GM10248 (cell line): ENCODE data around the gene ASPHD1.

ENCODE experiments used
- CTCF ChIA-PET: fragments of 300-600 bp; sonication (Branson Sonifier 250); formaldehyde crosslinking; extraction: SDS; loops from one replicate; lab custom pipeline; 2021; ENCODE audit warnings: antibody characterized with exemption; lab: Yijun Ruan, JAX
- POLR2A ChIA-PET: fragments of 350-650 bp; sonication (Branson Sonifier 250); formaldehyde crosslinking; extraction: SDS; loops from one replicate; lab custom pipeline; 2020; ENCODE audit warnings: antibody characterized with exemption; lab: Yijun Ruan, JAX
- DNase-seq: peaks from one replicate; pipeline ENCODE4 v3.0.0; 2012; ENCODE audit errors: extremely low spot score
- TF ChIP-seq, protein P1 (sequence below): IDR thresholded peaks from 2 replicates; pipeline ENCODE4 v1.5.1; 2012; ENCODE audit warnings: mild to moderate bottlenecking, low read depth; ENCODE audit errors: extremely low read depth, missing control alignments, control extremely low read depth

Gene ASPHD1

DNA sequence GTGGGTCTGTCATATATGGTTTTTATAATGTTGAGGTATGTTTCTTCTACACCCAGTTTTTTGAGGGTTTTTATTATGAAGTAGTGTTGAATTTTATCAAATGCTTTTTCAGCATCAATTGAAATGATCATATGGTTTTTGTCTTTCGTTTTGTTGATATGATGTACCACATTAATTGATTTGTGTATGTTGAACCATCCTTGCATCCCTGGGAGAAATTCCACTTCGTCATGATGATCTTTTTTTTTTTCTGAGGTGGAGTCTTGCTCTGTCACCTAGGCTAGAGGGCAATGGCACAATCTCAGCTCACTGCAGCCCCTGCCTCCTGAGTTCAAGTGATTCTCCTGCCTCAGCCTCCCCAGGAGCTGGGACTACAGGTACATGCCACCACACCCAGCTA is 47.6 kb downstream of the ASPHD1 start:
- ChIA-PET POLR2A (no interaction called here), CTCF (interaction anchor here (2.1 kb wide), 1 partner anchor 14 kb away, joined by 8 read pairs; the partner anchor contains the start of gene TMEM219)
- TF ChIP-seq, protein P1, sequence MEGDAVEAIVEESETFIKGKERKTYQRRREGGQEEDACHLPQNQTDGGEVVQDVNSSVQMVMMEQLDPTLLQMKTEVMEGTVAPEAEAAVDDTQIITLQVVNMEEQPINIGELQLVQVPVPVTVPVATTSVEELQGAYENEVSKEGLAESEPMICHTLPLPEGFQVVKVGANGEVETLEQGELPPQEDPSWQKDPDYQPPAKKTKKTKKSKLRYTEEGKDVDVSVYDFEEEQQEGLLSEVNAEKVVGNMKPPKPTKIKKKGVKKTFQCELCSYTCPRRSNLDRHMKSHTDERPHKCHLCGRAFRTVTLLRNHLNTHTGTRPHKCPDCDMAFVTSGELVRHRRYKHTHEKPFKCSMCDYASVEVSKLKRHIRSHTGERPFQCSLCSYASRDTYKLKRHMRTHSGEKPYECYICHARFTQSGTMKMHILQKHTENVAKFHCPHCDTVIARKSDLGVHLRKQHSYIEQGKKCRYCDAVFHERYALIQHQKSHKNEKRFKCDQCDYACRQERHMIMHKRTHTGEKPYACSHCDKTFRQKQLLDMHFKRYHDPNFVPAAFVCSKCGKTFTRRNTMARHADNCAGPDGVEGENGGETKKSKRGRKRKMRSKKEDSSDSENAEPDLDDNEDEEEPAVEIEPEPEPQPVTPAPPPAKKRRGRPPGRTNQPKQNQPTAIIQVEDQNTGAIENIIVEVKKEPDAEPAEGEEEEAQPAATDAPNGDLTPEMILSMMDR: no peak
- DNase-seq: no peak

- CTCF ChIA-PET: no interaction called here
- TF ChIP-seq, protein P1: no peak
- DNase-seq: no peak
- POLR2A ChIA-PET: no interaction called here
Observed at GRCh38 chr16:29950806-29951461, 50.6 kb downstream of the ASPHD1 start.

GRCh38 chr16:29951625-29952365 is 51.5 kb downstream of the ASPHD1 start:
- CTCF ChIA-PET: no interaction called here
- TF ChIP-seq, protein P1: no peak
- POLR2A ChIA-PET: interaction anchor here (0.6 kb wide), 1 partner anchor 71 kb away, joined by 3 read pairs; no protein-coding TSS in a partner anchor
- DNase-seq: no peak
